Measurements from ENCODE around the gene FSTL3. TPM values are rescaled to one million over a fixed set of nuclear protein-coding genes. Genes with fewer than 3 reads are reported as not detected.

Gene FSTL3
- total RNA-seq, 3 donors from 2014 or later (not counting 1 experiment from before 2014, with no cell fraction given): 1.5 to 1.9 (median 1.5) TPM

DNA sequence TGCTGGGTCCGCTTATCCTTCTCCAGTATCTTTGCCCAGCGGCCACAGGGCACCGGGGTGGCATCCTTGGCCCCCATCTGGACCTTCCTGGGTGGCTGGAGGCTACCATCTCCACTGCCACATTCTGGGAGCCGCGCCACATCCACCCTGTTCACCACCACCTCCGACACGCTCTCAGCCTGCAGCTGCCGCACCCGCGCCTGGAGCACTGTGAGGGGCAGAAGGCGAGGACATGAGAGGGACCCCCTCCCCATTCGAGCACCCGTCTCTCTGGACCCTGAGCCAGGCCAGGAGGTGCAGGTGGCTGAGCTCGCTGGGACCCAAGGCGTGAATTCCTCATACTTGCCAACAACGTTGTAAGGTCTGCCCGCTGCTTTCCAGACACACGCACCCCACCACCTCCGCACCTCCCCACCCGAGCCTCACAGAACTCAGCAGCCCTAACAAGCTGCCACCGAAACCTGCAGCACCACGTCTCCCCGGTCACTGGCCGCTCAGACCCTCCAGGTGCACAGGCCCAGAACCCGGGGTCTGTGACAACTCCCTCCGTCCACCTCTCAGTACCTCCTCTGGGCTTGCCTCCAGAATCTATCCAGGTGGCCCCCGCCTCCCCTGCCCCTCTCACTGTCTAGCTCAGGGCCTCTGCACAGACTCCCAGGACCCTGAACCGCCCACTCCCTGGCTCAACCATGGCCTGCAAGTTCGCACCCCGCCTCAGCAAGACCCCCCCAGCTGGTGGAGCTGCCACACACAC is 46.1 kb upstream of the FSTL3 start:
- peaks cover 24% of the 10 kb centered on the region for H3K36me3 ChIP-seq (ENCODE audit: control insufficient read depth, insufficient read depth, low read length)
- H3K4me1 Mint-ChIP-seq: peaks cover 9 to 26% of the 10 kb centered on the region in 2 donors
- ATAC-seq (no peak), DNase-seq (no peak)
- WGBS (ENCODE audit: insufficient coverage): 97% methylated on average over 30 of the region's 30 CpGs
- peaks cover 24% of the 10 kb centered on the region for H3K4me1 ChIP-seq (ENCODE audit: control insufficient read depth, insufficient read depth, low read length)
- intact Hi-C loops (cut with micrococcal nuclease): no loop called here
- no peak for TF ChIP-seq CTCF (IDR thresholded peaks at IDR 0.05)
- no peaks in the 10 kb centered on the region for H3K27me3 ChIP-seq (ENCODE audit: control insufficient read depth, insufficient read depth, low read length)
- no peak overlapping the region for H3K27ac Mint-ChIP-seq
- no peak overlapping the region for H3K27ac ChIP-seq (ENCODE audit: low read length)
- no peaks in the 10 kb centered on the region for H3K9me3 Mint-ChIP-seq
- no peaks in the 10 kb centered on the region for H3K36me3 Mint-ChIP-seq
- peak overlapping the region; percentile 35 for H3K4me3 Mint-ChIP-seq
- no peaks in the 10 kb centered on the region for H3K9me3 ChIP-seq (ENCODE audit: control insufficient read depth, insufficient read depth, low read length)
- H3K4me3 ChIP-seq (ENCODE audit: low read length): no peak overlapping the region
- H3K27me3 Mint-ChIP-seq (ENCODE audit: low read depth in 2 of 2): no peaks in the 10 kb centered on the region

- ATAC-seq: no peak
- H3K4me1 Mint-ChIP-seq: peaks cover 9 to 26% of the 10 kb centered on the region in 2 donors
- 7% methylated on average over 35 of the region's 35 CpGs for WGBS (ENCODE audit: insufficient coverage)
Measured at GRCh38 chr19:632579-633067, 43.6 kb upstream of the FSTL3 start.

DNA sequence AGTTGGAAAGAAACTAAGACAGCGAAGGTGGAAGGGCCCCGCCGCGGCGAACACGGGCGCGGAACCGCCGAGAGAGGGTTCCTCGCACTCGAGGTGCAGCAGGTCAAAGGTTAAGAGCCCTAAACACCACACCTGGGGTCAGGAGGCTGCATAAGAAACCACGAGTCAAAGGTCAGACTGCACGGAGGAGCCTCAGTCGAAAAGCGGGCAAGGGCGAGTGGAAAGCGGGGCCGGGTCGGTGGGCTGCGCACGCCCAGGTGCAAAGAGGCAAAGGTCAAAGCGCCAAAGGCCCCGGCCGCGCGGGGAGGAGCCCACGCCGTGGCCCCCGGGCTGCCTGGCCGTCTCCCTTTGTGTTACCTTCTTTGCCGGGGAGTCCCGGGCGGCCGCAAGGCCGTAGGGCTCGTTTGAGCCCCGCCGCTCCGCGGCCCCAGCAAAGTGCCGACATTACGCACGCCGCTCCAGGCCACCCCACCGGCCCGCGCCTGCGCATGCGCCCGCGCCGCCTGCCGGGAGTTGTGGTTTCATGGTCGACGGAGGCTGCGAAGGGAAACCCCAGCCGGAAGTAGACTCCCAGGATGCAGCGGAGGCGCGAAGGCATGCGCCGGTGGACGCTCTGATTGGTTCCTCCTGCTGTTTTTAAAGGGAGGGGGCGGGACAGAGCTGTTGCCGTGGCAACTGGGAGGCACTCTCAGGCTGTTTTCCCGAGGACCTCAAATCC is 43.0 kb upstream of the FSTL3 start, which contains the start of gene POLRMT:
Gene POLRMT, minus strand, starts transcription at position 470 of the 718 bp plus-strand sequence. Its CDS starts 25 bp downstream, at position 445.
- Histone ChIP-seq H3K36me3 (ENCODE audit: control insufficient read depth, insufficient read depth, low read length) (peaks cover 11% of the 10 kb centered on the region), H3K4me1 (ENCODE audit: control insufficient read depth, insufficient read depth, low read length) (peaks cover 25% of the 10 kb centered on the region), H3K4me3 (ENCODE audit: low read length) (peak within 1 kb of the TSS; percentile 77), H3K27ac (ENCODE audit: low read length) (peak within 1 kb of the TSS; percentile 79), H3K9me3 (ENCODE audit: control insufficient read depth, insufficient read depth, low read length) (no peaks in the 10 kb centered on the region), H3K27me3 (ENCODE audit: control insufficient read depth, insufficient read depth, low read length) (no peaks in the 10 kb centered on the region)
- WGBS (ENCODE audit: insufficient coverage): under 1% methylated on average over 67 of the region's 67 CpGs
- ATAC-seq (peak; percentile 94 to 96 (median 95)), DNase-seq (peak; percentile 86 to 99)
- Mint-ChIP-seq H3K27ac (peak within 1 kb of the TSS; percentile 87 to 95), H3K4me1 (peaks cover 9 to 26% of the 10 kb centered on the region in 2 donors), H3K9me3 (no peaks in the 10 kb centered on the region), H3K36me3 (no peaks in the 10 kb centered on the region), H3K4me3 (peak within 1 kb of the TSS; percentile 82), H3K27me3 (ENCODE audit: low read depth in 2 of 2) (no peaks in the 10 kb centered on the region)
- no peak for TF ChIP-seq CTCF (IDR thresholded peaks at IDR 0.05)
- intact Hi-C loops (cut with micrococcal nuclease): no loop called here

More at GRCh38 chr19:632579-633067, 43.6 kb upstream of the FSTL3 start:
- H3K4me3 Mint-ChIP-seq: peak overlapping the region; percentile 82
- Histone ChIP-seq H3K36me3 (ENCODE audit: control insufficient read depth, insufficient read depth, low read length) (peaks cover 17% of the 10 kb centered on the region), H3K27me3 (ENCODE audit: control insufficient read depth, insufficient read depth, low read length) (no peaks in the 10 kb centered on the region), H3K9me3 (ENCODE audit: control insufficient read depth, insufficient read depth, low read length) (no peaks in the 10 kb centered on the region), H3K4me1 (ENCODE audit: control insufficient read depth, insufficient read depth, low read length) (peaks cover 24% of the 10 kb centered on the region), H3K4me3 (ENCODE audit: low read length) (peak overlapping the region; percentile 77), H3K27ac (ENCODE audit: low read length) (peak overlapping the region; percentile 43)
- no peaks in the 10 kb centered on the region for H3K27me3 Mint-ChIP-seq (ENCODE audit: low read depth in 2 of 2)
- intact Hi-C loops (cut with micrococcal nuclease): no loop called here
- peak overlapping the region; percentile 87 to 95 for H3K27ac Mint-ChIP-seq
- peak in 1 of 2 donors; percentile 43 for DNase-seq
- no peaks in the 10 kb centered on the region for H3K36me3 Mint-ChIP-seq
- no peak for TF ChIP-seq CTCF (IDR thresholded peaks at IDR 0.05)
- no peaks in the 10 kb centered on the region for H3K9me3 Mint-ChIP-seq

Data from natural killer cell (primary cell).